Measurements from ENCODE around the gene METRNL.
"Not testable (repeated sequence)": the region's sequence is repeated elsewhere in the genome, so short reads cannot be mapped to it uniquely, and the experiment has no call there.

The METRNL gene

DNA sequence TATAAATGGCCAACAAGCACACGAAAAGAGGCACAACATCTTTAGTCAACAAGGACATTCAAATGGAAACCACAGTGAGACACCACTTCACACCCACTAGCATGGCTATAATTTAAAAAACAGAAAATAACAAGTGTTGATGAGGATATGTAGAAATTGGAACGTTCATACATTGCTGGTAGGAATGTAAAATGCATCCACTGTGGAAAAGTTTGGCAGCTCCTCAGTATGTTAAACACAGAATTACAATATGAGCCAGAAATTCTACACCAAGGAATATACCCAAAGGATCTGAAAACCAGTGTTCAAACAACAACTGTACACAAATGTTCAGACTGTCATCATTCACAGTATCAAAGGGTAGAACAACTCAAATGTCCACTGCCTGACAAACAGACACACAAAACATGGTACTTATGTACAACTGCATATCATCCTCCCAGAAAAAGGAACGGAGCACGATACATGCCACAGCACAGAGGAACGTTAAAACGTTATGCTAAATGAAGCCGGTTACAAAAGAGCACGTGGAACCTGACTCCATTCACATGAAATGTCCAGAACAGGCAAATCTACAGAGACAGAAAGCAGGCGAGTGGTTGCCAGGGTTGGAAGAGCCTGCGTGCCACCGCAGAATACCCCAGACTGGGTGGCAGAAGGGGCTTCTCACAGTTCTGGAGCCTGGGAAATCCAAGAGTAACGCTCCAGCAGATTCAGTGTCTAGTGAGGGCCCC lies 32.8 kb upstream of the METRNL start:
- Histone ChIP-seq H3K9me3 (ENCODE audit: control insufficient read depth, low read length) (no peaks in the 10 kb centered on the region), H3K27me3 (ENCODE audit: control insufficient read depth, insufficient read depth, low read length) (no peaks in the 10 kb centered on the region), H2AFZ (no peak overlapping the region), H3K4me1 (no peaks in the 10 kb centered on the region), H3K79me2 (no peaks in the 10 kb centered on the region), H3K27ac (no peak overlapping the region), H3K9ac (no peak overlapping the region), H3K4me2 (ENCODE audit: low read length) (no peak overlapping the region), H3K36me3 (ENCODE audit: control insufficient read depth, insufficient read depth, low read length) (no peaks in the 10 kb centered on the region), H3K4me3 (ENCODE audit: low read depth, low read length) (no peak overlapping the region)
- TF ChIP-seq, protein P1, sequence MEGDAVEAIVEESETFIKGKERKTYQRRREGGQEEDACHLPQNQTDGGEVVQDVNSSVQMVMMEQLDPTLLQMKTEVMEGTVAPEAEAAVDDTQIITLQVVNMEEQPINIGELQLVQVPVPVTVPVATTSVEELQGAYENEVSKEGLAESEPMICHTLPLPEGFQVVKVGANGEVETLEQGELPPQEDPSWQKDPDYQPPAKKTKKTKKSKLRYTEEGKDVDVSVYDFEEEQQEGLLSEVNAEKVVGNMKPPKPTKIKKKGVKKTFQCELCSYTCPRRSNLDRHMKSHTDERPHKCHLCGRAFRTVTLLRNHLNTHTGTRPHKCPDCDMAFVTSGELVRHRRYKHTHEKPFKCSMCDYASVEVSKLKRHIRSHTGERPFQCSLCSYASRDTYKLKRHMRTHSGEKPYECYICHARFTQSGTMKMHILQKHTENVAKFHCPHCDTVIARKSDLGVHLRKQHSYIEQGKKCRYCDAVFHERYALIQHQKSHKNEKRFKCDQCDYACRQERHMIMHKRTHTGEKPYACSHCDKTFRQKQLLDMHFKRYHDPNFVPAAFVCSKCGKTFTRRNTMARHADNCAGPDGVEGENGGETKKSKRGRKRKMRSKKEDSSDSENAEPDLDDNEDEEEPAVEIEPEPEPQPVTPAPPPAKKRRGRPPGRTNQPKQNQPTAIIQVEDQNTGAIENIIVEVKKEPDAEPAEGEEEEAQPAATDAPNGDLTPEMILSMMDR (IDR thresholded peaks at IDR 0.05): no peak

DNA sequence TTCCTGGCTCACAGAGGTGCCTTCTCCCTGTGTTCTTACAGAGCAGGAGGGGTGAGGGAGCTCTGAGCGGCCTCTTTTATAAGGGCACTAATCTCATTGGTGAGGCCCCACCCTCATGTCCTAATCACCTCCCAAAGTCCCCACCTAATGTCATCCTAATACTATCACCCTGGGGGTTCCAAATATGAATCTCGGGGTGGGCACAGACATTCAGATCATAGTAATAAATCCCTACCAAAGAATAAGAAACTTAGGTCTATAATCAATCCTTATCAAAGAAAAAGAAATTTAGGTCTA lies 32.3 kb upstream of the METRNL start:
- no peak overlapping the region for H3K4me2 ChIP-seq (ENCODE audit: low read length)
- TF ChIP-seq, protein P1 (IDR thresholded peaks at IDR 0.05): no peak
- H3K36me3 ChIP-seq (ENCODE audit: control insufficient read depth, insufficient read depth, low read length): no peaks in the 10 kb centered on the region
- H3K9me3 ChIP-seq (ENCODE audit: control insufficient read depth, low read length): no peaks in the 10 kb centered on the region
- peaks cover 2% of the 10 kb centered on the region for H3K4me1 ChIP-seq
- H3K79me2 ChIP-seq: no peaks in the 10 kb centered on the region
- H3K27me3 ChIP-seq (ENCODE audit: control insufficient read depth, insufficient read depth, low read length): no peaks in the 10 kb centered on the region
- no peak overlapping the region for H3K9ac ChIP-seq
- no peak overlapping the region for H2AFZ ChIP-seq
- no peak overlapping the region for H3K4me3 ChIP-seq (ENCODE audit: low read depth, low read length)
- H3K27ac ChIP-seq: no peak overlapping the region

DNA sequence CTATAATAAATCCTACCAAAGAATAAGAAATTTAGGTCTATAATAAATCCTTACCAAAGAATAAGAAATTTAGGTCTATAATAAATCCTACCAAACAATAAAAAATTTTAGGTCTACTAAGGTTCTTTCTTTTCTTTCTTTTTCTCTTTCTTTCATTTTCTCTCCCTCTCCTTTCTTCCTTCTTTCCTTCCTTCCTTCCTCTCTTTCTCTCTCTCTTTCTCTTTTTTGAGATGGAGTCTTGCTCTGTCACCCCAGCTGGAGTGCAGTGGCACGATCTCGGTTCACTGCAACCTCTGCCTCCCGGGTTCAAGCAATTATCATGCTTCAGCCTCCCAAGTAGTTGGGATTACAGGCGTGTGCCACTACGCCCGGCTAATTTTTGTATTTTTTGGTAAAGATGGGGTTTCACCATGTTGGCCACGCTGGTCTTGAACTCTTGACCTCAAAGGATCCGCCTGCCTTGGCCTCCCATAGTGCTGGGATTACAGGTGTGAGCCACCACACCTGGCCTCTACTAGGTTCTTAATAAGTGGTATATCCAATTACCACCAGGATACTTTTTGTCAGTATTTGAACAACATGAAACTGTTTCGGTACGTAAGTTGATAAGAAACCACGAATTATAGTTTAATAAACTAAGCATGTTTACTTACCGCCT lies 31.5 kb upstream of the METRNL start:
- not testable (repeated sequence) for H3K9ac ChIP-seq; H3K4me3 ChIP-seq (ENCODE audit: low read depth, low read length); H3K27me3 ChIP-seq (ENCODE audit: control insufficient read depth, insufficient read depth, low read length); H3K79me2 ChIP-seq; H3K36me3 ChIP-seq (ENCODE audit: control insufficient read depth, insufficient read depth, low read length); H3K4me2 ChIP-seq (ENCODE audit: low read length); H3K9me3 ChIP-seq (ENCODE audit: control insufficient read depth, low read length); H2AFZ ChIP-seq; H3K4me1 ChIP-seq
- peak overlapping the region; percentile 48 for H3K27ac ChIP-seq

DNA sequence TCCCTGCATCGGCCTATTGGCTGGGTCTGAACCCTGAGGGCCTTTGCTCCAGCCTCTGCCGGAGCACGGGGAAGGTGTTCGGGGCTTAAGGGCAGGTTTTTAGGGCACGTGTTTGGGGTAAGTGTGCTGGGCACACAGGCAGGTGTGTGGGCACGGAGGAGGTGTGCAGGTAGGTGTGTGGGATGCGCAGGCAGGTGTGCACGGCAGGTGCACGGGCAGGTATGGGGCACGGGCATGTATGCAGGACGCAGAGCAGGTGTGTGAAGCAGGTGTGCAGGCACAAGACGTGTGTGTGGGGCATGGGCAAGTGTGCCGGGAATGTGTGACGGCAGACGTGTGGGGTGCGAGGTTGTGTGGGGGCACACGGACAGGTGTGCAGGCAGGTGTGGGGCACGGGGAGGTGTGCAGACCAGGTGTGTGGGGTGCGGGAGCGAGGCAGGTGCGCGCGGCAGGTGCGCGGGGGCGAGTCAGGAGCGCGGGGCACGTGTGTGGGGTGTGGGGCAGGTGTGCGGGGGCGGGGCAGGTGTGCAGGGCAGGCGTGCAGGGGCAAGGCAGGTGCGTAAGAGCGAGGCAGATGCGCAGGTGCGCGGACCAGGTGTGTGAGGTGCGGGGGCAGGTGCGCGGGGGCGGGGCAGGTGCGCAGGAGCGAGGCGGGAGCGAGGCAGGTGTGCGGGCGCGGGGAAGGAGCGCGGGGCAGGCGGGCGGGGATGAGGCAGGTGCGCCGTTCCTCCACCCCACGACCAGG lies 28.6 kb upstream of the METRNL start:
- Histone ChIP-seq H3K27me3 (ENCODE audit: control insufficient read depth, insufficient read depth, low read length) (no peaks in the 10 kb centered on the region), H3K36me3 (ENCODE audit: control insufficient read depth, insufficient read depth, low read length) (no peaks in the 10 kb centered on the region), H3K4me2 (ENCODE audit: low read length) (peak overlapping the region; percentile 99), H3K9ac (peak overlapping the region; percentile 34), H3K79me2 (no peaks in the 10 kb centered on the region), H3K4me1 (peaks cover 5% of the 10 kb centered on the region), H2AFZ (peak overlapping the region; percentile 97), H3K9me3 (ENCODE audit: control insufficient read depth, low read length) (no peaks in the 10 kb centered on the region), H3K27ac (peak overlapping the region; percentile 78), H3K4me3 (ENCODE audit: low read depth, low read length) (peak overlapping the region; percentile 92)
- TF ChIP-seq, protein P1 (IDR thresholded peaks at IDR 0.05): no peak
